ENCODE results near the gene LDB2.

LDB2 gene

GRCh38 chr4:16713696-16714095 lies 184.7 kb downstream of the LDB2 start:
- DNase-seq, result no peak

DNA sequence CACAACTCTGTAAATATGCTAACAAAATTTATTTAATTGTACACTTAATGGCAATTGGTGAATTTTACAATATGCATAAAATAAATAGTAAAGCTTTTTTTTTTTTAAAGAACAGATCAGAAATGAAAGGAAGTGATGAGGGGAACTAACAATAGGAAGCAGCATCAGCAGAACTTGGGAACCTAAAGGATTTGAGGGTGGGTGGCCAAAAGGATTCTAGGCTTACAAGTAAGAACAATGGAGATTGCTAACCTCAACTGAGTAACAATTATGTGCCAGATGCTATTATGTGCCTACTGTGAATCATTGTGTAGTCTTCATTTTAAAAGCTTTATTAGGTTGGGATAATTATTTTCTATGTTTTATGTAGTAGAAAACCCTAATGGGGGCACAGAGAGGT lies 185.2 kb downstream of the LDB2 start:
- no peak for DNase-seq

DNA sequence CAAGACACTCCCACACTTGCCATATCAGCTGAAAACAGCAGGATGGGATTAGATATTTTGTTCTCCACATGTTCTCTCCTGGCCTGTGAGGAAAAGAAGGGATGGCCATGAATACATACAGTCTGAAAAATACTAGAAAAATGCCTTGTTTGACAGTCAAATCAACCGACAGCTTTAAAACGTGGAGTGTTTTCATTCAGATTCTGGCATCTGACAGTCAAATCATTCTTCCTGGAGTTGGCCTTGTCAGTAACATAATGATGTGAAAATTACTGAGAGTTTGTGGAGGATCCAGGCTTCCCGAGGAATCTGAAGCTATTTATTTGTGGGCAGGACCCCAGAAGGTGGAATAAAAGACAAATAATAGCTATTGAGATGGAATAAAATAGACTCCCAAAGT lies 188.2 kb downstream of the LDB2 start:
- no peak for DNase-seq

- no peak for DNase-seq
Measured at GRCh38 chr4:16707874-16708273, 190.6 kb downstream of the LDB2 start.

DNA sequence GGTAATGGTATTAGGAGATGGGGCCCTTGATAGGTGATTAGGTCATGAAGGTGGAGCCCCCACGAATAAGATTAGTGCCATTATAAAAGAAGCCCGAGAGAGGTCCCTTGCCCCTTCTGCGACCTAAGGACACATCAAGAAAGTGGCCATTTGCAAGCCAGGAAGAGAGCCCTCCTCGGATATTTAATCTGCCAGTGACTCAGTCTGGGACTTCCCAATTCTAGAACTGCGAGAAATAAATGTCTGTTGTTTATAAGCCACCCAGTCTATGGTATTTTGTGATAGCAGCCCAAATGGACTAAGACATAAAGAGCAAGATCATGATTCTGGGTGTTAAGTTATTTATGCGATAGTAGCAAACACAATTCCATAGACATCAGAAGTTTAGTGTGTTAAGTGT lies 192.2 kb downstream of the LDB2 start:
- no peak for DNase-seq

- no peak for DNase-seq
Measured at GRCh38 chr4:16705341-16705740, 193.1 kb downstream of the LDB2 start.

GRCh38 chr4:16704489-16704888 lies 194.0 kb downstream of the LDB2 start:
- DNase-seq, result no peak

DNA sequence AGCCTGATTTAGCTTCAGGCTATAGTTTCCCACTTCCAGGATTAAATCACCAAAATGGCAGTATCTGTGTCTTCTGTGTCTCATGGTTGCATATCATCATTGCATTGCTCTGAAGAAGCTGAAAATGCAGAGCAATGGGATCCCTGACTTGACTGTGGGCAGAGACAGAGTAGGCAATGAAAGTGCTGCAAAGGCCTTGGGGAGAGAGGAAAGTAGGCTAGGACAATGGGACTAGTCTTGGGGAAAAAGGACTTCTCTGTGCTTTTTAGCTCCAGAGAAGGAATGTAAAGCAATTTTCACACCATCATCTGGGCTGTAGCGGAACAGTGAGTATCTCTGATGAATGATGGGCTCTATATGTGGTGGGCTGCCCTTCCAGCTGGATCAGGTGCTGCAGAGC lies 202.5 kb downstream of the LDB2 start:
- DNase-seq, result no peak

DNA sequence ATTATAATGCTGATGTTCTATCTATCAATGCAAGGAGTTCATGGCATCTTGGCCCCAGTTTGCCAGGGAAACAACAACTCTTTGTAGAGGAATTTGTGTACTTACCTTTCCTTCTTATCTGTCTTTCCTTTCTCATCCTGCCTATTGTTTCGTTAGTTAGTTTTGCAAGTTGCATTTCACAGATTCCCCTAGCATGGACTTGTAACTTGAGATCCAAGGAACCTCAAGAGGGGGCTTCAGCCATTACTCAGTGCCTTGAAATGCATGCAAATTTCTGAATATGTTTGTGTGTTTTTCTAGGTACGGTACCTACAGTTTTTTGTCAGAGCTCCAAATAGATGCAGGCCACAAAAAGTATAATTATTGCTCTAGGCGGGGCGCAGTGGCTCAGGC lies 203.6 kb downstream of the LDB2 start:
- DNase-seq, result no peak

- no peak for DNase-seq
Measured at GRCh38 chr4:16694173-16694883, 204.1 kb downstream of the LDB2 start.

DNA sequence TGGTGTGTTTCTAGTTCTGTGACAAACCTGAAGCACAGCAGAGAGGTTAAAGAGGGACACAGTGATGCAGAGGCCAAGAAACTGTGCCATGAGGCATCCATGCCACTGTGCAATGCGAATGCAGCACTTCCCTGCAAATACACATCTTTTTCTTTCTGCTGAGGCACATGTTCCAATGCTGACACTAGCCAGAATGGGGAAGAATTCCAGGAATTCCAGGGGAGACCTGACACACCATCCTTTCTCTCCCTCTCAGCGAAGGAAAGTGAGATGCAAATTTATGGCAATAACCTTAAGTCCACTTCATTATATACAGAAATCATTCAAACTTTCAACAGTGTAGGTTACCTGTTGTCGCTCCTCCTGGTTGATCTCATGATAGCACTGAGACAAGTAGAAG lies 204.8 kb downstream of the LDB2 start:
- no peak for DNase-seq

DNA sequence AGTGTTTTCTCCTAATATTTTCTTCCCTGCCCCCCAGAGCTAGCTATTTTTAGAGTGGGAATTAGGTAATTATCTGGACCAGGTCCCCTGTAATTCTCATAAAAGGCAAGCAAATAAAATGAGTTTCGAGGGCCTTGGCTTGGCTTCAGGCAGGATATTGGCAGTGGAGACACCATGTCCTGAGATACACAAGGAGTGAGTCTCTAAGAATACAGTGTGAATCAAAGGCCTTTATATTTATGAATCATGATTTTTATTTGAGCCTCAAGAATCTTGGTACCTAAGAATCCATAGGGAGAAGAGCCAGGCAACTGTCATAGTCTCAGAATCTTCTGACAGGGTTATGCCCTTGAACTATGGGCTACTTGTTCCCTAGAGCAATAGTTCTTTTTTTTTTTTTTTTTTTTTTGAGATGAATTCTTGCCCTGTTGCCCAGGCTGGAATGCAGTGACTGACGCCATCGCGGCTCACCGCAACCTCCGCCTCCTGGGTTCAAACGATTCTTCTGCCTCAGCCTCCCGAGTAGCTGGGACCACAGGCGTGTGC lies 205.4 kb downstream of the LDB2 start:
- no peak for DNase-seq

DNA sequence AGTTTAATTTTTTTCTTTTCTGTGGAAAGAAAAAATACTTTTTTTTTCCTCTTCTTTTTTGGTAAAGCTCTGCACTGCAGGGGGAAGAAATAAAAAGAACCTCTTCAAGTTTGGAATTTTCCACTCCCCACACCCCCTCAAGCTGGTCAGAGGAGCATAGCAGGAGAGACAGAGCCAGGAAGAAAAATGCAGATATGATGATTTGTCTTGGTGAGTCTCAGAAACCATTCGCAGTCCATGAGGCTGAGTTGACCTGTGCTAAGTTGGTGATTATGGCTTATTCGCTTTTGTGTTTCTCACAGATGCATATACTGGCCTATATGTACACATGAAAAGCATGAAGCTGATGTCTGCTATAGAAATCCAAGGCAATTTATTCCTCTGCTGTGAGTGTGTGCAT lies 205.9 kb downstream of the LDB2 start:
- DNase-seq, result no peak

DNA sequence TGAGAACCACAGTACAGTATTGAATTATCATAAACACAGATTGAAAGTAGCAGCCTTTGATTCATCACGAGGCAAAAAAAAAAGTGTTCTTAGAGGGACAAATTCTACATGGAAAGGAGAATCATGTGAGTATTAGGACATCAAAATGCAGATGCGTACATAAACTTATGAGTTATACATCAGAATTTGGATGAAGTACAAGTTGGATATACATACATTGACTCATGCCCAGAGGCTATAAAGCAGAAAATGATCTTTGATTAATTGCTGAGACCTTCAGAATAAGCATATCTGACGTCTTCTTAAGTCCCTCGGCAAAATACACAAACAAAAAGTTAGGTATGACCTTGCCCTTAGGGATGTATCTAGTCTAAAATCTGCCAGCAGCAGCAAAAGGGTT lies 206.4 kb downstream of the LDB2 start:
- no peak for DNase-seq

- DNase-seq, result no peak
Measured at GRCh38 chr4:16691450-16691849, 207.0 kb downstream of the LDB2 start.

DNA sequence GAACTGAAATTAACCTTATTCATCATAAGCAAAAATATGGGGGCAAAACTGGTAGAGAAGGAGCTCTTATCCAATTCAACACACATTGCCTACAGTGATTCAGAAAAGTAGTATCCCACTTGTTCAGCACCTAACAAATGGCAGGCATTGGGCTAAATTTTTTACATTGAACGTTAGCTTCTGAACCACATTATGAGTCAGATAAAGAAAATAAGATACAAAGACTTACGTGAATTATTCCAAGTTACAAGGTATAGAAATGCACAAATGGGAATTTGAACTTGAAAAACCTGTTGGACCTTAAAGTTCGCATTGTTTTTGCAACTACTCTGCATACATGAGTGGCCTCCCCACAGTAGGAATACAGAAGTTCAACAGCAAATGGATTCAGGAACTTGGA lies 210.6 kb downstream of the LDB2 start:
- DNase-seq, result no peak

- no peak for DNase-seq
Measured at GRCh38 chr4:16687011-16687410, 211.4 kb downstream of the LDB2 start.

DNA sequence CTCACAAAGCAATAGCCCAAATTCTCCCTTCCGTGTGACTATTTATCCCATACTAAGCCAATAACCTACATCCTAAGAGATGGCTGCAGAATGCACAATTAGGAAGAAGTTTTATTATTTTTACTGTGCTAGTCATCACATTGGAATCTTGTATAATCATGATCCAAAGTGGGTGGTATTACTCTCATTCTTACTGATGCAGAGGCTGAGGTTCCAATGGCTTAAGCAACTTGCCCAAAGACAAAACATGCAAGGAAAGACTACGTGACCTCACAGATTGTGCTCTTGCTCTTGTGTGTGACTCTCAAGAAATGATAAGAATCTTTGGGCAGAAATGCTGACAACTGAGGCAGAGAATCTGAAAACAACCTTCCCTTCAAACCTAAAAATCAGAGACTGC lies 212.2 kb downstream of the LDB2 start:
- no peak for DNase-seq

GRCh38 chr4:16685536-16685935 lies 212.9 kb downstream of the LDB2 start:
- no peak for DNase-seq

DNA sequence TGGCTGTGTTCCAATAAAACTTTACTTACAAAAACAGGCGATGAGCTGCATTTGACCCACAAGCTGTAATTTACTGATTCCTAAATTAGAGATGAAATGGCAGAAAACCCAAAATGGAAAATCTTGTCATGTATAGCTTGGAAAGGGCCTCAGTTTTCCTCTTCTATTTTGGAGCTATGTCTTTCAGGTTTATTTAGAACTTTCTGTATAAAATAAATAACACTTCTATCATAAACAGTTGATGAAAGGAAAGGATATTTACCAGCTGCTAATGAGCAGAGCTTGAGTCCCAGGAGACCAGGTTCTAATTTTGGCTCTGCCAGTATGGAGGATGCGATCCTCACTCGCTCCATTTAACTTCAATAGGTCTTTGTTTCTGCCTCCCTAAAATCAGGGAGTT lies 213.5 kb downstream of the LDB2 start:
- DNase-seq, result no peak

DNA sequence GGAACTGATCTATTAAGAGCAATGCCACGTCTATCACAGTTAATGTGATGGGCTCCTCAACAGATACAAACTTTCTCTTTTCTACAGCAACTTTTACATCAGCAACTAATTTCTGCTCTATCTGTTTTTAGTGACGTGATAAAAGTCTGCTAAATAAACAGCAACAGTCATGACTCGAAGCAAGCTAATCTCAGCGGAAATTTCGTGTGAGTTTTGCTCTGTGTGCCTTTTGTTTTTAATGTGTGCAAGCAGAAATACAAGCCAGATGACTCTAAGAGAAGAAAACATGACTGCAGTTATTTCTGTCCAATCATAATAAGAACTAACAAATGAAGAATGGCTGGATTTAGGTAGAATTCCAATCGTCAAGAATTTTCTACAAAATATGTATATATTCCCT lies 214.3 kb downstream of the LDB2 start:
- DNase-seq, result no peak

GRCh38 chr4:16682975-16683374 lies 215.5 kb downstream of the LDB2 start:
- DNase-seq, result no peak

- DNase-seq, result no peak
Measured at GRCh38 chr4:16677001-16677944, 221.2 kb downstream of the LDB2 start.

GRCh38 chr4:16676230-16676770 lies 222.1 kb downstream of the LDB2 start:
- DNase-seq, result no peak

Measured in activated naive CD4-positive, alpha-beta T cell treated with anti-CD3 and anti-CD28 coated beads, Interleukin-2, amount 50 U/mL, for 16 hours (primary cell).